Right ventricle myocardium superior (tissue), 1 donor: ENCODE measurements around the gene MAGI2. TPM values are rescaled to one million over a fixed set of nuclear protein-coding genes. Genes with fewer than 3 reads are reported as not detected.

Experiments used
- ATAC-seq: fragments of 200-7000 bp; cut with Tn5 transposase; one replicate; pipeline ENCODE4 v1.9.1; 2020; ENCODE audit warnings: mild to moderate bottlenecking; ENCODE audit not compliant: poor library complexity
- DNase-seq: peaks from one replicate; pipeline ENCODE4 v3.0.0-alpha.2; 2020
- intact Hi-C: fragments of 100-400 bp; cut with DNase I; formaldehyde crosslinking; loops from one replicate; pipeline ENCODE4 v1.11.2; 2022
- total RNA-seq: library from RNA; stranded (reverse); fragmentation: NEBNext Ultra II Directional; extraction: Animal tissue kit (Norgen Biotek cat#: 25700); gene quantifications from one replicate; pipeline ENCODE4 v1.2.1, GENCODE V29; 2021
- donor health status: DM: no; HTN: yes; CAD: no; lungs with severe emphysema.

The MAGI2 gene
- total RNA-seq, 1 donor from 2014 or later: 3.9 TPM

DNA sequence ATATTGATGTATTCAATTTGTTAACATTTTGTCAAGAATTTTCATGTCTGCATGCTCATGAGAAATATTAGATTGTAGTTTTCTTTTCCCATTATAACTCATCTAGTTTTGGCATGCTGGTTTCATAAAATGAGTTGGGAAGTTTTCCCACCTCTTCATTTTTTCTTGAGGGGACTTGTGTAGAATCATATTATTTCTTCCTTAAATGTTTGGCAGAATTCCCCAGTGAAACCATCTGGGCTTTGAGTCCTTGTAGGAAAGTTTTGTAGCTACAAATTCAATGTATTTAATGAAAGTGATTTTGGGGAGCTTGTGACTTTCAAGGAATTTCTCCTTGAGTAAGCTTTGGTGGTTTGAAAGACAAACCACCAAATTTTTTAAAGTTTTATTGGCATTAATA, 1481.7 kb downstream of the MAGI2 start:
- intact Hi-C loops: no loop called here
- no peak for DNase-seq
- no peak for ATAC-seq

DNA sequence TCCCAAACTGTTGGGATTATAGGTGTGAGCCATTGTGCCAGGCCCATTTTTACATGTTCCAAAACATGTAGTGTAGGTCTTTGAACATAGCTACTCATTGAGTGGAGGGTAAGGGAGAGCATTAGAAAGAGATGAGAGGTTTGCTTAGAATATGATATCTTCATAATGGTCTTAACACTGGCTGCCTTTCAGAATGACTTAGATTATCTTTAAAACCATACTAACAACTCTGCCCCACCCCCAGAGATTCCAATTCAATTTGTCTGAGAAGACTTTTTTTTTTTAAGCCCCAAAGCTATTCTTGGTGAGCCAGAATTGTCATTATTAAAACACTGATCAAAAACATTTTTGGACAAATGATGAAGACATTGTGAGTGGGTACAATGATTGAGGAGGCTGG, 1486.0 kb downstream of the MAGI2 start:
- DNase-seq (no peak), ATAC-seq (no peak)
- intact Hi-C loops: no loop called here
